H1 (cell line): ENCODE data around the gene DIS3L. TPM values are rescaled to one million over a fixed set of nuclear protein-coding genes. Genes with fewer than 3 reads are reported as not detected.

ENCODE experiments used
- CTCF ChIA-PET: fragments of 300-600 bp; sonication (Branson Sonifier 250); formaldehyde crosslinking; loops from one replicate; lab custom pipeline; 2021; ENCODE audit not compliant: partially characterized antibody; lab: Charles Lee
- POLR2A ChIA-PET: fragments of 300-600 bp; sonication (Branson Sonifier 250); formaldehyde crosslinking; loops from one replicate; lab custom pipeline; 2021; ENCODE audit warnings: inconsistent platforms; ENCODE audit not compliant: partially characterized antibody; lab: Charles Lee
- DNase-seq, 2 experiments: peaks; one replicate each; pipeline versions ENCODE4 v3.0.0 to v3.0.0-alpha.2; 2010 to 2022; ENCODE audit warnings: low spot score in 2 of 2, low read depth in 1 of 2, mixed read lengths in 1 of 2
- FAIRE-seq: peaks from 2 replicates; lab custom pipeline; 2011; peaks lifted over from hg19 to GRCh38; lab: Jason Lieb, UNC
- H2AFZ ChIP-seq: 2 replicates; pipeline ENCODE4 v1.8.1; 2012; ENCODE audit warnings: low read length, inconsistent platforms
- H2AK5ac ChIP-seq: 2 replicates; pipeline ENCODE4 v1.6.1; 2013; ENCODE audit warnings: low read depth, low read length
- H2BK120ac ChIP-seq: replicated peaks from 2 replicates; pipeline ENCODE3; 2013; ENCODE audit warnings: low read depth, low read length, inconsistent platforms
- H2BK12ac ChIP-seq: 2 replicates; pipeline ENCODE4 v1.6.1; 2013; ENCODE audit warnings: low read depth, low read length
- H2BK15ac ChIP-seq: 2 replicates; pipeline ENCODE4 v1.6.1; 2013; ENCODE audit warnings: low read length
- H2BK20ac ChIP-seq: 2 replicates; pipeline ENCODE4 v1.6.1; 2013; ENCODE audit warnings: low read length
- H2BK5ac ChIP-seq: 2 replicates; pipeline ENCODE4 v1.6.1; 2013; ENCODE audit warnings: low read depth, low read length
- H3K14ac ChIP-seq: 2 replicates; pipeline ENCODE4 v1.6.1; 2013; ENCODE audit warnings: inconsistent platforms; ENCODE audit not compliant: insufficient read length
- H3K18ac ChIP-seq: 2 replicates; pipeline ENCODE4 v1.6.1; 2013; ENCODE audit warnings: low read length; ENCODE audit errors: extremely low read depth
- H3K23ac ChIP-seq: 2 replicates; pipeline ENCODE4 v1.6.1; 2013; ENCODE audit warnings: inconsistent platforms; ENCODE audit not compliant: insufficient read length
- H3K23me2 ChIP-seq: 2 replicates; pipeline ENCODE4 v1.6.1; 2013; ENCODE audit warnings: low read depth, low read length
- H3K27ac ChIP-seq: 2 replicates; pipeline ENCODE4 v1.6.1; 2011; ENCODE audit warnings: low read depth, low read length, inconsistent platforms
- H3K27me3 ChIP-seq, 4 experiments: replicated peaks in 1 of 4; 1 replicate in 1 of 4; 2 replicates in 3 of 4; pipeline versions ENCODE4 v1.6.1 to v1.8.1; 2011 to 2013; ENCODE audit warnings: low read length in 3 of 4, mild to moderate bottlenecking in 3 of 4, inconsistent platforms in 2 of 4, mixed read lengths in 2 of 4, moderate library complexity in 1 of 4; ENCODE audit not compliant: control insufficient read depth in 3 of 4, insufficient read depth in 3 of 4; ENCODE audit errors: extremely low read depth in 1 of 4
- H3K36me3 ChIP-seq, 4 experiments: 2 replicates each; pipeline versions ENCODE4 v1.6.1 to v1.8.1; 2011 to 2013; ENCODE audit warnings: mild to moderate bottlenecking in 4 of 4, low read length in 3 of 4, moderate library complexity in 2 of 4, control low read depth in 1 of 4, inconsistent platforms in 1 of 4; ENCODE audit not compliant: insufficient read depth in 4 of 4, control insufficient read depth in 2 of 4
- H3K4ac ChIP-seq: replicated peaks from 2 replicates; pipeline ENCODE3; 2013; ENCODE audit warnings: low read length, low read depth, mixed read lengths, inconsistent platforms; ENCODE audit not compliant: insufficient read length
- H3K4me1 ChIP-seq, 4 experiments: replicated peaks in 1 of 4; 1 replicate in 1 of 4; 2 replicates in 3 of 4; pipeline versions ENCODE4 v1.6.1 to v1.8.1; 2011 to 2013; ENCODE audit warnings: low read length in 3 of 4, inconsistent platforms in 2 of 4, mixed read lengths in 1 of 4; ENCODE audit not compliant: insufficient read depth in 4 of 4, control insufficient read depth in 3 of 4
- H3K4me2 ChIP-seq, 2 experiments: 2 replicates each; pipeline versions ENCODE4 v1.6.1 to v1.8.1; 2011 to 2013; ENCODE audit warnings: low read depth in 2 of 2, low read length in 2 of 2, control low read depth in 1 of 2, inconsistent platforms in 1 of 2, mild to moderate bottlenecking in 1 of 2; ENCODE audit not compliant: insufficient read depth in 1 of 2
- H3K4me3 ChIP-seq, 4 experiments: fragments of 200-600, 300-600 bp in 1 of 4; sonication (generic), shearing (Covaris generic), sonication (Bioruptor Twin) in 1 of 4; 2 replicates each; pipeline versions ENCODE4 v1.5.1 to v1.8.1; 2011 to 2016; ENCODE audit warnings: low read length in 4 of 4, low read depth in 3 of 4, control low read depth in 2 of 4, inconsistent platforms in 2 of 4, mild to moderate bottlenecking in 2 of 4, mixed read lengths in 1 of 4, moderate library complexity in 1 of 4; ENCODE audit not compliant: insufficient read depth in 2 of 4; ENCODE audit errors: extremely low read depth in 1 of 4
- H3K56ac ChIP-seq: replicated peaks from 2 replicates; pipeline ENCODE3; 2013; ENCODE audit warnings: low read depth, mild to moderate bottlenecking, mixed read lengths, low read length, inconsistent platforms; ENCODE audit not compliant: insufficient read length
- H3K79me1 ChIP-seq: 2 replicates; pipeline ENCODE4 v1.6.1; 2013; ENCODE audit warnings: low read depth, low read length, control low read depth
- H3K79me2 ChIP-seq, 2 experiments: 2 replicates each; pipeline versions ENCODE4 v1.6.1 to v1.8.1; 2012 to 2013; ENCODE audit warnings: low read length in 2 of 2, mild to moderate bottlenecking in 2 of 2, inconsistent platforms in 1 of 2; ENCODE audit not compliant: insufficient read depth in 2 of 2, control insufficient read depth in 1 of 2
- H3K9ac ChIP-seq, 4 experiments: replicated peaks in 1 of 4; 1 replicate in 1 of 4; 2 replicates in 3 of 4; pipeline versions ENCODE4 v1.6.1 to v1.8.1; 2011 to 2013; ENCODE audit warnings: low read depth in 3 of 4, low read length in 3 of 4, control low read depth in 2 of 4, mild to moderate bottlenecking in 2 of 4, moderate library complexity in 2 of 4, inconsistent platforms in 1 of 4; ENCODE audit errors: extremely low read depth in 1 of 4
- H3K9me3 ChIP-seq, 2 experiments: 2 replicates each; pipeline versions ENCODE4 v1.6.1 to v1.8.1; 2012 to 2013; ENCODE audit warnings: mild to moderate bottlenecking in 2 of 2, moderate library complexity in 2 of 2, control low read depth in 1 of 2, inconsistent platforms in 1 of 2, low read depth in 1 of 2, low read length in 1 of 2, mixed read lengths in 1 of 2; ENCODE audit not compliant: insufficient read depth in 2 of 2
- H4K20me1 ChIP-seq, 2 experiments: replicated peaks in 1 of 2; 2 replicates each; pipeline versions ENCODE3 to v1.8.1; 2011 to 2013; ENCODE audit warnings: inconsistent platforms in 2 of 2, low read length in 2 of 2, mild to moderate bottlenecking in 1 of 2; ENCODE audit not compliant: insufficient read depth in 2 of 2, control insufficient read depth in 1 of 2
- H4K5ac ChIP-seq: 2 replicates; pipeline ENCODE4 v1.6.1; 2013; ENCODE audit warnings: low read length, low read depth, mixed read lengths, inconsistent platforms; ENCODE audit not compliant: insufficient read length
- H4K8ac ChIP-seq: 2 replicates; pipeline ENCODE4 v1.8.0; 2013; ENCODE audit warnings: mild to moderate bottlenecking, moderate library complexity, low read length, inconsistent platforms; ENCODE audit not compliant: insufficient read depth; ENCODE audit errors: extremely low read depth
- H4K91ac ChIP-seq: replicated peaks from 2 replicates; pipeline ENCODE3; 2013; ENCODE audit warnings: low read length, mixed read lengths, inconsistent platforms; ENCODE audit not compliant: insufficient read length
- BCL11A ChIP-seq, 2 experiments: IDR thresholded peaks; one replicate each; pipeline ENCODE4 v1.6.1; 2011; ENCODE audit warnings: low read depth in 2 of 2, low read length in 2 of 2, mild to moderate bottlenecking in 2 of 2
- CHD2 ChIP-seq: IDR thresholded peaks from 2 replicates; pipeline ENCODE4 v1.6.1; 2012; ENCODE audit warnings: low read length, improper control_type of control experiment
- CTBP2 ChIP-seq: IDR thresholded peaks from 2 replicates; pipeline ENCODE4 v1.7.0; 2011; ENCODE audit warnings: borderline replicate concordance, mild to moderate bottlenecking, moderate library complexity, mixed read lengths, low read length; ENCODE audit not compliant: insufficient read depth, insufficient read length
- EP300 ChIP-seq, 2 experiments: IDR thresholded peaks; 1 replicate in 1 of 2; 2 replicates in 1 of 2; pipeline ENCODE4 v1.6.1; 2011 to 2012; ENCODE audit warnings: low read depth in 2 of 2, low read length in 2 of 2, mild to moderate bottlenecking in 2 of 2, borderline replicate concordance in 1 of 2, inconsistent platforms in 1 of 2, moderate library complexity in 1 of 2
- FOSL1 ChIP-seq: IDR thresholded peaks from 2 replicates; pipeline ENCODE4 v1.6.1; 2011; ENCODE audit warnings: mild to moderate bottlenecking, low read depth, low read length, moderate library complexity; ENCODE audit not compliant: insufficient read depth
- JUN ChIP-seq: IDR thresholded peaks from 2 replicates; pipeline ENCODE4 v1.6.1; 2011; ENCODE audit warnings: low read depth, mild to moderate bottlenecking, improper control_type of control experiment, low read length
- JUND ChIP-seq: IDR thresholded peaks from 2 replicates; pipeline ENCODE4 v1.6.1; 2011; ENCODE audit warnings: mild to moderate bottlenecking, improper control_type of control experiment, low read length
- PHF8 ChIP-seq: fragments of 200-600 bp; sonication (generic); conservative IDR thresholded peaks from 2 replicates; pipeline ENCODE4 v1.7.1; 2012; ENCODE audit warnings: low read depth, mild to moderate bottlenecking, inconsistent platforms, low read length, moderate library complexity
- POLR2A ChIP-seq, 2 experiments: IDR thresholded peaks; 1 replicate in 1 of 2; 2 replicates in 1 of 2; pipeline ENCODE4 v1.6.1; 2011; ENCODE audit warnings: low read depth in 2 of 2, low read length in 2 of 2, mild to moderate bottlenecking in 2 of 2; ENCODE audit errors: control extremely low read depth in 1 of 2
- SRF ChIP-seq: IDR thresholded peaks from 2 replicates; pipeline ENCODE4 v1.6.1; 2011; ENCODE audit warnings: mild to moderate bottlenecking, low read depth, low read length, moderate library complexity
- TAF1 ChIP-seq: IDR thresholded peaks from 2 replicates; pipeline ENCODE4 v1.6.1; 2011; ENCODE audit warnings: mild to moderate bottlenecking, low read depth, low read length
- WGBS, 2 experiments: shearing (Covaris generic) in 1 of 2; methylation state at CpG; one replicate each; pipeline versions ENCODE4 v1.1.6 to v1.1.7; 2013 to 2015; ENCODE audit warnings: low lambda C conversion rate in 2 of 2, mixed read lengths in 2 of 2, inconsistent platforms in 1 of 2, low coverage in 1 of 2, missing lambda C conversion rate in 1 of 2; ENCODE audit not compliant: insufficient replicate concordance in 2 of 2, insufficient coverage in 1 of 2, insufficient read length in 1 of 2; ENCODE audit errors: extremely low coverage in 1 of 2, missing lambda C conversion rate in 1 of 2; 5-methylcytosine and 5-hydroxymethylcytosine counted together
- polyA plus RNA-seq, 7 experiments: library from polyadenylated mRNA; depleted of rRNA in 3 of 7; stranded (reverse) in 5 of 7; unstranded in 2 of 7; fragments of >200 nt in 5 of 7; fragments of 200-250 nt in 2 of 7; gene quantifications; 1 replicate in 5 of 7; 2 replicates in 1 of 7; 4 replicates in 1 of 7; pipeline versions ENCODE4 v1.2.1 to v1.2.3, GENCODE V29; 2011 to 2013; ENCODE audit warnings: missing spikeins in 2 of 7, mixed read lengths in 2 of 7
- total RNA-seq: library from RNA; stranded (reverse); fragmentation: NEBNext Ultra II Directional; extraction: Animal tissue kit (Norgen Biotek cat#: 25700); gene quantifications from 2 replicates; pipeline ENCODE4 v1.2.1, GENCODE V29; 2021
- TF ChIP-seq, protein P1 (sequence below): IDR thresholded peaks from 2 replicates; pipeline ENCODE4 v1.6.1; 2012; ENCODE audit warnings: inconsistent platforms

DIS3L gene
- total and polyA plus RNA-seq, 2 of the 8 experiments (the other 6 are each of a cell fraction or from before 2014, with no cell fraction given): 8.7 to 25.0 TPM

GRCh38 chr15:66285533-66286280, 7.7 kb upstream of the DIS3L start:
- Histone ChIP-seq H3K27me3 (no peaks in the 10 kb centered on the region), H2BK120ac (no peak overlapping the region), H3K9ac (no peak overlapping the region), H2BK12ac (no peak overlapping the region), H2BK5ac (no peak overlapping the region), H3K36me3 (no peaks in the 10 kb centered on the region), H3K79me2 (no peaks in the 10 kb centered on the region), H3K4me2 (no peak overlapping the region), H3K23me2 (no peaks in the 10 kb centered on the region), H3K79me1 (no peaks in the 10 kb centered on the region), H2AK5ac (no peak overlapping the region), H3K4me3 (no peak overlapping the region), H4K5ac (no peak overlapping the region), H3K9me3 (no peaks in the 10 kb centered on the region), H3K23ac (no peak overlapping the region), H3K27ac (no peak overlapping the region), H2BK20ac (no peak overlapping the region), H3K4ac (no peak overlapping the region), H4K8ac (no peak overlapping the region), H3K14ac (no peak overlapping the region), H2AFZ (no peak overlapping the region), H3K18ac (no peak overlapping the region), H3K4me1 (no peaks in the 10 kb centered on the region), H4K20me1 (no peaks in the 10 kb centered on the region), H2BK15ac (no peak overlapping the region), H4K91ac (no peak overlapping the region), H3K56ac (no peak overlapping the region)
- FAIRE-seq: no peak
- POLR2A ChIA-PET: interaction anchor here (0.8 kb wide), 1 partner anchor 8 kb away, joined by 6 read pairs; no protein-coding TSS in a partner anchor
- WGBS, 2 experiments: 94% methylated on average over 3 of the region's 6 CpGs; no CpG with 5 or more reads in 1 of the 2 experiments
- DNase-seq: no peak
- CTCF ChIA-PET: interaction anchor here (0.6 to 2.1 kb wide), 5 partner anchors 19 to 416 kb away, joined by 3 to 9 read pairs (median 4); no protein-coding TSS in a partner anchor
- TF ChIP-seq, protein P1, sequence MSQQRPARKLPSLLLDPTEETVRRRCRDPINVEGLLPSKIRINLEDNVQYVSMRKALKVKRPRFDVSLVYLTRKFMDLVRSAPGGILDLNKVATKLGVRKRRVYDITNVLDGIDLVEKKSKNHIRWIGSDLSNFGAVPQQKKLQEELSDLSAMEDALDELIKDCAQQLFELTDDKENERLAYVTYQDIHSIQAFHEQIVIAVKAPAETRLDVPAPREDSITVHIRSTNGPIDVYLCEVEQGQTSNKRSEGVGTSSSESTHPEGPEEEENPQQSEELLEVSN: no peak
- TF ChIP-seq PHF8 (no peak), SRF (no peak), CTBP2 (no peak), FOSL1 (no peak), CHD2 (no peak), POLR2A (IDR thresholded peaks at IDR 0.05; ENCODE audit: control extremely low read depth in 1 of 2, low read depth in 2 of 2, low read length in 2 of 2) (no peak), BCL11A (IDR thresholded peaks at IDR 0.05; ENCODE audit: low read depth in 2 of 2, low read length in 2 of 2) (no peak), TAF1 (no peak), JUN (no peak), JUND (no peak), EP300 (IDR thresholded peaks at IDR 0.05; ENCODE audit: borderline replicate concordance in 1 of 2, low read depth in 2 of 2, low read length in 2 of 2) (no peak)
